ENCODE results near the gene CD109. TPM values are rescaled to one million over a fixed set of nuclear protein-coding genes. Genes with fewer than 3 reads are reported as not detected.

CD109 gene
- total RNA-seq, 1 experiment from 2014 or later: 3.2 TPM

GRCh38 chr6:73688351-73688750 lies 7.7 kb upstream of the CD109 start:
- no peaks in the 10 kb centered on the region for H4K20me1 ChIP-seq (ENCODE audit: control insufficient read depth, insufficient read depth, insufficient read length)
- no peak overlapping the region for H2BK20ac ChIP-seq (ENCODE audit: low read depth, low read length, poor library complexity, severe bottlenecking)
- no peak overlapping the region for H3K56ac ChIP-seq (ENCODE audit: insufficient read length, low read depth, low read length)
- H3K27me3 ChIP-seq (ENCODE audit: insufficient read depth, low read length): no peaks in the 10 kb centered on the region
- H3K27ac ChIP-seq (ENCODE audit: insufficient read length, low read depth, low read length): no peak overlapping the region
- H2BK5ac ChIP-seq (ENCODE audit: insufficient read length, low read length): no peak overlapping the region
- H2AK5ac ChIP-seq (ENCODE audit: insufficient read length, low read length): no peak overlapping the region
- H3K14ac ChIP-seq (ENCODE audit: insufficient read depth, low read length): no peak overlapping the region
- H2BK120ac ChIP-seq (ENCODE audit: low read depth, low read length, poor library complexity, severe bottlenecking): no peak overlapping the region
- H3K4me2 ChIP-seq (ENCODE audit: insufficient read depth, insufficient read length, low read length): no peak overlapping the region
- no peaks in the 10 kb centered on the region for H3K9me3 ChIP-seq (ENCODE audit: control insufficient read depth, low read depth, low read length)
- no peaks in the 10 kb centered on the region for H3K23me2 ChIP-seq (ENCODE audit: insufficient read length, low read depth, low read length, poor library complexity, severe bottlenecking)
- Mint-ChIP-seq H3K9me3 (peaks cover 15 to 20% of the 10 kb centered on the region in 2 experiments), H3K4me1 (peaks cover 4 to 10% of the 10 kb centered on the region in 2 experiments; a peak in 1 of 4 replicates), H3K4me3 (no peak overlapping the region), H3K27me3 (ENCODE audit: low read depth) (peaks cover 2% of the 10 kb centered on the region; the same call in 1 of the 2 replicates), H3K36me3 (ENCODE audit: insufficient read depth in 1 of 3, low read depth in 3 of 3) (peaks cover 10 to 17% (median 11%) of the 10 kb centered on the region in 3 experiments), H3K27ac (no peak overlapping the region; a peak in 1 of 7 replicates)
- H3K79me2 ChIP-seq (ENCODE audit: insufficient read depth, low read length): no peaks in the 10 kb centered on the region
- no peak overlapping the region for H4K91ac ChIP-seq (ENCODE audit: insufficient read length, low read depth, low read length)
- no peak overlapping the region for H4K5ac ChIP-seq (ENCODE audit: insufficient read length, low read depth, low read length)
- no peak overlapping the region for H3K9ac ChIP-seq (ENCODE audit: extremely low read depth, insufficient read length, low read length)
- no peaks in the 10 kb centered on the region for H3K79me1 ChIP-seq (ENCODE audit: insufficient read depth, low read depth, low read length, poor library complexity, severe bottlenecking)
- no peak overlapping the region for H3K18ac ChIP-seq (ENCODE audit: insufficient read length, low read depth, low read length)
- no peak overlapping the region for H3T11ph ChIP-seq (ENCODE audit: low read length)
- H3K4me1 ChIP-seq (ENCODE audit: insufficient read depth, low read length): no peaks in the 10 kb centered on the region; the same call in 1 of the 2 replicates
- DNase-seq: no peak
- no peak overlapping the region for H2BK12ac ChIP-seq (ENCODE audit: insufficient read length, low read depth, low read length)
- no peak overlapping the region for H2BK15ac ChIP-seq (ENCODE audit: low read depth, low read length)
- no peak for TF ChIP-seq CTCF (conservative IDR thresholded peaks at IDR 0.05)
- WGBS (ENCODE audit: extremely low coverage, insufficient read length, low lambda C conversion rate): no CpG with 5 or more reads among the region's 1 CpG
- no peak overlapping the region for H2AFZ ChIP-seq (ENCODE audit: low read length)
- H3K23ac ChIP-seq (ENCODE audit: insufficient read length, low read depth, low read length): no peak overlapping the region
- H4K8ac ChIP-seq (replicated peaks; ENCODE audit: insufficient read length, low read depth, low read length): no peak overlapping the region
- H3K4ac ChIP-seq (ENCODE audit: low read depth, low read length): no peak overlapping the region
